Nephron progenitor cell (in vitro differentiated cells): ENCODE measurements around the gene NRGN.

Experiments used
- DNase-seq: peaks from one replicate; pipeline ENCODE4 v3.0.0; 2021
- H3K27ac Mint-ChIP-seq: 2 replicates; pipeline ENCODE4 v1.8.0; 2021; ENCODE audit warnings: mild to moderate bottlenecking, moderate library complexity, mixed read lengths
- H3K27me3 Mint-ChIP-seq: 2 replicates; pipeline ENCODE4 v1.8.0; 2021; ENCODE audit warnings: mild to moderate bottlenecking, low read depth, mixed read lengths; ENCODE audit not compliant: poor library complexity
- H3K36me3 Mint-ChIP-seq: 2 replicates; pipeline ENCODE4 v1.8.0; 2021; ENCODE audit warnings: low read depth, mixed read lengths
- H3K4me1 Mint-ChIP-seq: 2 replicates; pipeline ENCODE4 v1.8.0; 2021; ENCODE audit warnings: mixed read lengths
- H3K4me3 Mint-ChIP-seq: 2 replicates; pipeline ENCODE4 v1.8.0; 2021; ENCODE audit warnings: mild to moderate bottlenecking, moderate library complexity, mixed read lengths
- H3K9me3 Mint-ChIP-seq: 2 replicates; pipeline ENCODE4 v1.8.0; 2021; ENCODE audit warnings: mild to moderate bottlenecking, moderate library complexity, mixed read lengths
- TF ChIP-seq, protein P1 (sequence below): fragments of 200-600 bp; sonication (generic); IDR thresholded peaks from 2 replicates; pipeline ENCODE4 v1.5.0; 2021; ENCODE audit warnings: antibody characterized with exemption

NRGN gene

DNA sequence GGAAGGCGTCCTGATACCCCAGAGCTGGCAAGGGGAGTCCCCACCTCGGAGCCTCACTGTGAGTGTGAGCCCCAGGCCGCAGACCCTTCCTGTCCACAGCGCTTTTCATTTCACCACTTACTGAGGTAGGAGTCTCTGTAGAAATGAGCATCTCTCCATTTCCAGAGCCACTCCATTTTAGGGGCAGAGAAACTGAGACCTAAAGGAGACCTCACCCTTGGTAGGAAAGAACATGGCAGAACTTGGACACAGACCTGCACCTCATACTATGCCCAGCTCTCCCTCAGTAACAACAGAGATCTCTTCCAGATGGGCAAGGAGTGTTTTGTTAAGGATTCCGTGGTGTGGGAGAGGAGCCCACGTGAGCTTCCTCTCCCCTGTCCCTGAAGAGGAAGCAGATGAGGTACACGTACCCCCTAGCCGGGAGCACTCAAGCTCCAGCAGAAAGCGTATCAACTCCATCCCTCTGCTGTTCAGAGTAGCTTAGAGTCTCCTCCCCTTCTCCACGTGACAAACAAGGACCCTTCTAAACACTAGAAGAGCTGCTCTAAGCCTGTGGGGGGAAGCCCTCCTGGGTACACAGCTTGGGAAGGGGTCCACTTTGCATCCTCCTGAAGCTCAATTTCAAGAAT, 12.8 kb downstream of the NRGN start:
- H3K9me3 Mint-ChIP-seq, result peaks cover 5% of the 10 kb centered on the region
- H3K27ac Mint-ChIP-seq, result no peak overlapping the region
- peak overlapping the region; percentile 63 for H3K4me3 Mint-ChIP-seq
- TF ChIP-seq, protein P1, sequence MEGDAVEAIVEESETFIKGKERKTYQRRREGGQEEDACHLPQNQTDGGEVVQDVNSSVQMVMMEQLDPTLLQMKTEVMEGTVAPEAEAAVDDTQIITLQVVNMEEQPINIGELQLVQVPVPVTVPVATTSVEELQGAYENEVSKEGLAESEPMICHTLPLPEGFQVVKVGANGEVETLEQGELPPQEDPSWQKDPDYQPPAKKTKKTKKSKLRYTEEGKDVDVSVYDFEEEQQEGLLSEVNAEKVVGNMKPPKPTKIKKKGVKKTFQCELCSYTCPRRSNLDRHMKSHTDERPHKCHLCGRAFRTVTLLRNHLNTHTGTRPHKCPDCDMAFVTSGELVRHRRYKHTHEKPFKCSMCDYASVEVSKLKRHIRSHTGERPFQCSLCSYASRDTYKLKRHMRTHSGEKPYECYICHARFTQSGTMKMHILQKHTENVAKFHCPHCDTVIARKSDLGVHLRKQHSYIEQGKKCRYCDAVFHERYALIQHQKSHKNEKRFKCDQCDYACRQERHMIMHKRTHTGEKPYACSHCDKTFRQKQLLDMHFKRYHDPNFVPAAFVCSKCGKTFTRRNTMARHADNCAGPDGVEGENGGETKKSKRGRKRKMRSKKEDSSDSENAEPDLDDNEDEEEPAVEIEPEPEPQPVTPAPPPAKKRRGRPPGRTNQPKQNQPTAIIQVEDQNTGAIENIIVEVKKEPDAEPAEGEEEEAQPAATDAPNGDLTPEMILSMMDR, result no peak
- H3K36me3 Mint-ChIP-seq, result no peaks in the 10 kb centered on the region
- peaks cover 100% of the 10 kb centered on the region for H3K27me3 Mint-ChIP-seq
- H3K4me1 Mint-ChIP-seq, result peaks cover 25% of the 10 kb centered on the region
- DNase-seq, result no peak

DNA sequence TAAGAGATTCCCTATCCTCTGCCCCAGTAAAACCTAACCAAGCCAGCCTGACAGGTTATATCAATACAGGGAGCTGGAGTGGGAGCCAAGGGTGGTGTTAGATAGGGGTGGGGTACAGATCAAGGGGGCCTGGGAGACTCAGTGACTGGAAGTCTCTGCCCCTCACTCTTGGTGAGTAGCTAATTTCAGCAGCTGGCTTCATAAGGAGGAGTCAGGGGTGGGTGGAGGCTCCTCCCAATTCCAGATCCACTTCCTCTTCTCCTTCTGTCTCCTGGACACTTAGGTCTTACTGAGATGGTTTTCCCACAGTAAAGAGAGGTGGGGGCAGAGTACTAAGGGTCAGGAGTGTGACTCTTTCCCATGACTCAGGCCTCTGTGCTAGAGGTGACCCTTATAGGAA, 13.5 kb downstream of the NRGN start:
- Mint-ChIP-seq H3K36me3 (no peaks in the 10 kb centered on the region), H3K4me1 (peaks cover 26% of the 10 kb centered on the region), H3K27ac (no peak overlapping the region), H3K4me3 (no peak overlapping the region), H3K9me3 (peaks cover 5% of the 10 kb centered on the region), H3K27me3 (peaks cover 100% of the 10 kb centered on the region)
- TF ChIP-seq, protein P1, result no peak
- DNase-seq, result no peak

DNA sequence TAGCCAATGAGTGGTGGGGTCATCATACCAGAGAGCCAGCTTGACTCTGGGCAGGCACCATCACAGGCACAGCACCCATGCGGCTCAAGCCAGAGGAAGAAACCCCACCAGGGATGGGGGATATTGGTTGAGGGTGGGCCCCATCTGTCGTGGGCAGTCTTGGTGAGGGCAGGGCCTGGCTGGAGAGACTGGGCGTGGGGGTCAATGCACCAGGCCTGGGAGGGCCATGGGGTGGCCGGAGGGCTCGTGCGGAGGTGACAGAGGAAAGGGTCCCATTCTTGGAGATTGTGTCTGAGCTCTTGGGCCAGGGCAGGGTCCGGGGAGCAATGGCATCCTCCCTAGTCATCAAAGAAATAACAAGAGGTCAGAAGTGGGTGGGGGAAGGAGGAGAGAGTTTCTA, 13.9 kb downstream of the NRGN start:
- peaks cover 30% of the 10 kb centered on the region for H3K4me1 Mint-ChIP-seq

DNA sequence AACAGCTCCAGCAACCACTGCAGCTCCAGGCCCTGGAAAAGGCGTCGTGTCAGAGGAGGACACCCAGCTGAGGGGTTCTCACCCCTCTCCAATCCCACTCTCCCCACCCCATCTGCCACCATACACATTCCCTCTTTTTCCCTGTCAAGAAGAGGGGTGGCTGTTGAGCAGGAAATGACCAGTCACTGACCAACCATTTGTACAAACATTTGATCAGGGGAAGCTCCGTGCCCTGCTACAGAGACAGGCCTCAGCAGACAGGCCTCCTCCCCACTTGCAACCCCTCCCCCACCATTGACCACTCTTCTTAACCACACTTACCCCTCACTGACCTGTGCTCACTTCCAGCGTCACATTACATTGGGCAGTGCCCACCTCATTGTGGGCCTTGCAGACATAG, 14.6 kb downstream of the NRGN start:
- Mint-ChIP-seq H3K27me3 (peaks cover 100% of the 10 kb centered on the region), H3K4me1 (peaks cover 37% of the 10 kb centered on the region), H3K36me3 (no peaks in the 10 kb centered on the region), H3K4me3 (no peak overlapping the region), H3K9me3 (peaks cover 5% of the 10 kb centered on the region), H3K27ac (no peak overlapping the region)
- no peak for DNase-seq
- TF ChIP-seq, protein P1, result no peak

More for the DNA sequence above, 13.9 kb downstream of the NRGN start:
- H3K36me3 Mint-ChIP-seq, result no peaks in the 10 kb centered on the region
- H3K27me3 Mint-ChIP-seq, result peaks cover 100% of the 10 kb centered on the region
- no peak for DNase-seq
- H3K9me3 Mint-ChIP-seq, result peaks cover 5% of the 10 kb centered on the region
- no peak overlapping the region for H3K27ac Mint-ChIP-seq
- no peak overlapping the region for H3K4me3 Mint-ChIP-seq
- TF ChIP-seq, protein P1, result no peak

DNA sequence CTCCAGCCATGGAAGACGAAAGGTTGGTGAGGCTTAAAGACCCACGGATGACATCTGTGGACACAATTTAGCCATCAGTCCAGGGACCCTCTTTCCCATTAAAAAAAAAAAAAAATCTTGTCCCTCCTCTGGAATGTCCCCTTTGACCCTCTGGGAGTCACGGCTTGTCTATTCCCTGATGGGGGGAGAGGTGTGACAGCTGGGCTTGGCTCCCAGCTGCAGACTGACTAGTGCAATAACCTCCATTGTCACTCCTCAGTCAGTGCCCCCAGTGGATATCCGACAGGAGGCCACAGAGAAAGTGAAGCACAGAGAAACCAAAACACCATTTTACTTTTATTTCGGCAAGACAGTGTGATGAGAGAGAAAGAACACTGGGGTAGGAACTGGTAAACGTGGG, 15.0 kb downstream of the NRGN start:
- no peak overlapping the region for H3K4me3 Mint-ChIP-seq
- DNase-seq, result no peak
- H3K4me1 Mint-ChIP-seq, result peaks cover 40% of the 10 kb centered on the region
- no peak overlapping the region for H3K27ac Mint-ChIP-seq
- H3K36me3 Mint-ChIP-seq, result no peaks in the 10 kb centered on the region
- TF ChIP-seq, protein P1, result no peak
- peaks cover 100% of the 10 kb centered on the region for H3K27me3 Mint-ChIP-seq
- H3K9me3 Mint-ChIP-seq, result peaks cover 5% of the 10 kb centered on the region
